Measurements from ENCODE around the gene LRMDA.

DNA sequence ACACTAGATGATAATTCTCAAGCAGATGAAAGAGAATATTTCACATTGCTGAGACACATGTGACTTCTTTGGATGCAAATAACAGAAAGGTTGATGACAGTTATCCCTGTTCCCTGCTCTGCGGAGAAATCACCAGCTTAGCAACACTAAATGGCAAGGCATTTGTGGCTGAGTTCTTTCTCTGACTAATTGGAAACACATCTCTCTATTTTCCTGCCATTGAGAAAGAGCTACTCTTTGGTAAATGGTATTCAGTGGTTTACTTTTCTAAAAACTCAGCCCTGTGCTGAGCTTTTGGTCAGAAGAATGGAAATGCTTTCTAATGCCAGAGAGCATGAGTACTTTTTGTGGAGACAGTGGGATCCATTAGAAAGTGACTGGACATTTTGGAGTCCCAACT, 771.4 kb downstream of the LRMDA start:
- TF ChIP-seq POLR2A (IDR thresholded peaks at IDR 0.05; ENCODE audit: control extremely low read depth in 1 of 2, low read depth in 2 of 2, low read length in 2 of 2) (no peak), BRCA1 (IDR thresholded peaks at IDR 0.05; ENCODE audit: low read depth, low read length) (no peak), BCL11A (IDR thresholded peaks at IDR 0.05; ENCODE audit: low read depth in 2 of 2, low read length in 2 of 2) (no peak), ZNF274 (IDR thresholded peaks at IDR 0.05; ENCODE audit: borderline replicate concordance, extremely low read depth, low read length) (no peak), EP300 (IDR thresholded peaks at IDR 0.05; ENCODE audit: borderline replicate concordance in 1 of 2, low read depth in 2 of 2, low read length in 2 of 2) (no peak), TCF12 (IDR thresholded peaks at IDR 0.05; ENCODE audit: low read depth, low read length) (no peak), CEBPB (IDR thresholded peaks at IDR 0.05; ENCODE audit: low read depth, low read length) (no peak), GABPA (IDR thresholded peaks at IDR 0.05; ENCODE audit: borderline replicate concordance, insufficient read depth, low read length) (no peak), USF2 (IDR thresholded peaks at IDR 0.05; ENCODE audit: low read length) (no peak)
- TF ChIP-seq, protein P1, sequence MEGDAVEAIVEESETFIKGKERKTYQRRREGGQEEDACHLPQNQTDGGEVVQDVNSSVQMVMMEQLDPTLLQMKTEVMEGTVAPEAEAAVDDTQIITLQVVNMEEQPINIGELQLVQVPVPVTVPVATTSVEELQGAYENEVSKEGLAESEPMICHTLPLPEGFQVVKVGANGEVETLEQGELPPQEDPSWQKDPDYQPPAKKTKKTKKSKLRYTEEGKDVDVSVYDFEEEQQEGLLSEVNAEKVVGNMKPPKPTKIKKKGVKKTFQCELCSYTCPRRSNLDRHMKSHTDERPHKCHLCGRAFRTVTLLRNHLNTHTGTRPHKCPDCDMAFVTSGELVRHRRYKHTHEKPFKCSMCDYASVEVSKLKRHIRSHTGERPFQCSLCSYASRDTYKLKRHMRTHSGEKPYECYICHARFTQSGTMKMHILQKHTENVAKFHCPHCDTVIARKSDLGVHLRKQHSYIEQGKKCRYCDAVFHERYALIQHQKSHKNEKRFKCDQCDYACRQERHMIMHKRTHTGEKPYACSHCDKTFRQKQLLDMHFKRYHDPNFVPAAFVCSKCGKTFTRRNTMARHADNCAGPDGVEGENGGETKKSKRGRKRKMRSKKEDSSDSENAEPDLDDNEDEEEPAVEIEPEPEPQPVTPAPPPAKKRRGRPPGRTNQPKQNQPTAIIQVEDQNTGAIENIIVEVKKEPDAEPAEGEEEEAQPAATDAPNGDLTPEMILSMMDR (IDR thresholded peaks at IDR 0.05; ENCODE audit: control extremely low read depth in 1 of 3, insufficient read depth in 1 of 3, low read depth in 1 of 3, low read length in 3 of 3), result no peak
